A673 (cell line): Measurements from ENCODE around the gene METTL14. TPM values are rescaled to one million over a fixed set of nuclear protein-coding genes. Genes with fewer than 3 reads are reported as not detected.

Experiments used
- BruUV-seq: library from RNA; stranded (reverse); fragments of 400-500 nt; replicated peaks from 2 replicates; lab custom pipeline; 2021; lab: Mats Ljungman, UMichigan
- CTCF ChIA-PET: fragments of 300-600 bp; sonication (Branson Sonifier 250); formaldehyde crosslinking; loops from one replicate; lab custom pipeline; 2022; ENCODE audit warnings: antibody characterized with exemption; lab: Charles Lee
- POLR2A ChIA-PET: fragments of 300-600 bp; sonication (Branson Sonifier 250); formaldehyde crosslinking; loops from one replicate; lab custom pipeline; 2022; ENCODE audit warnings: antibody characterized with exemption; ENCODE audit not compliant: low non-redundant PET; lab: Charles Lee
- DNase-seq: peaks from one replicate; pipeline ENCODE4 v3.0.0-alpha.2; 2015; ENCODE audit warnings: low spot score
- H3K27ac ChIP-seq: fragments of 200-600 bp; sonication (generic); 2 replicates; pipeline ENCODE4 v1.5.1; 2016; ENCODE audit warnings: mixed run types, low read depth, mild to moderate bottlenecking, mixed read lengths, antibody characterized with exemption, low read length; ENCODE audit not compliant: poor library complexity, severe bottlenecking
- H3K27me3 ChIP-seq: fragments of 200-600 bp; sonication (generic); replicated peaks from 2 replicates; pipeline ENCODE4 v1.6.1; 2017; ENCODE audit warnings: mixed run types, low read depth, mild to moderate bottlenecking, mixed read lengths, antibody characterized with exemption, low read length; ENCODE audit not compliant: insufficient read depth, poor library complexity
- H3K36me3 ChIP-seq: fragments of 200-600 bp; sonication (generic); 2 replicates; pipeline ENCODE4 v1.6.1; 2016; ENCODE audit warnings: mixed run types, mild to moderate bottlenecking, mixed read lengths, antibody characterized with exemption, low read length; ENCODE audit not compliant: insufficient read depth, poor library complexity, severe bottlenecking
- H3K4me1 ChIP-seq: fragments of 200-600 bp; sonication (generic); 2 replicates; pipeline ENCODE4 v1.6.1; 2017; ENCODE audit warnings: mixed run types, mild to moderate bottlenecking, mixed read lengths, antibody characterized with exemption, low read length; ENCODE audit not compliant: insufficient read depth, poor library complexity, severe bottlenecking
- H3K4me3 ChIP-seq: fragments of 200-600 bp; sonication (generic); 2 replicates; pipeline ENCODE4 v1.5.1; 2016; ENCODE audit warnings: low read depth, mixed run types, mild to moderate bottlenecking, mixed read lengths, low read length; ENCODE audit not compliant: poor library complexity, severe bottlenecking
- H3K9me3 ChIP-seq: fragments of 200-600 bp; sonication (generic); 2 replicates; pipeline ENCODE4 v1.6.1; 2016; ENCODE audit warnings: mixed run types, low read depth, mild to moderate bottlenecking, mixed read lengths, antibody characterized with exemption, low read length; ENCODE audit not compliant: poor library complexity, severe bottlenecking
- EZH2 ChIP-seq: fragments of 200-600 bp; sonication (generic); IDR thresholded peaks from 2 replicates; pipeline ENCODE4 v1.6.1; 2017; ENCODE audit warnings: borderline replicate concordance, low read depth, mild to moderate bottlenecking, mixed read lengths, antibody characterized with exemption, low read length; ENCODE audit not compliant: poor library complexity, severe bottlenecking
- intact Hi-C: fragments of 100-400 bp; cut with micrococcal nuclease; formaldehyde crosslinking; loops from one replicate; pipeline ENCODE4 v1.10.0; 2022; ENCODE audit not compliant: unreplicated experiment
- total RNA-seq: library from RNA; stranded (reverse); gene quantifications from 2 replicates; pipeline ENCODE4 v1.2.3, GENCODE V29; 2021
- TF ChIP-seq, protein P1 (sequence below): fragments of 300-800, 200-600 bp; sonication (generic); conservative IDR thresholded peaks from 2 replicates; pipeline ENCODE4 v1.5.1; 2017; ENCODE audit warnings: low read depth, mild to moderate bottlenecking, antibody characterized with exemption, low read length, moderate library complexity, mixed read lengths

The METTL14 gene
- total RNA-seq, 1 experiment from 2014 or later: 57.6 TPM

DNA sequence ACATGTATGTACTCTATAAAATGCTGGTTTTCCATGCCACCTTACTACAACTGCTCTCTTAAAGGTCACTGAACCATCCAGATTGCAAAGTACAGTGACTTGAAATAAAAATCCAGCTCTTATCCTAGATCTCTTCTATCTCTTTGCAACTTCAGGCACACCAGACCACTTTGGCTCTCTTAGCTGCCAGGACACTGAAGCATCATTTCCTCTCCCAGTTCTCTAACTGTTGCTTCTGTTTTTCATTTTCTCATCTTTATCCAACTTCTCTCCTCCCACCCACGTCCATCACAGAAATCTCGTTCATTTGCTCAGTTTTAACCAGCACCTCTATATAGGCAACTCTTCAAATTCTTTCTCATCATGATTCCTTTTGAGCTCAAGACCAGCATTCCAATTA is 74.3 kb downstream of the METTL14 start:
- intact Hi-C loops: no loop called here
- Histone ChIP-seq H3K4me3 (no peak overlapping the region), H3K27ac (no peak overlapping the region), H3K9me3 (no peaks in the 10 kb centered on the region), H3K4me1 (peaks cover 28% of the 10 kb centered on the region), H3K36me3 (peaks cover 2% of the 10 kb centered on the region), H3K27me3 (no peaks in the 10 kb centered on the region)
- CTCF ChIA-PET: no interaction called here
- no peak for TF ChIP-seq EZH2
- TF ChIP-seq, protein P1, sequence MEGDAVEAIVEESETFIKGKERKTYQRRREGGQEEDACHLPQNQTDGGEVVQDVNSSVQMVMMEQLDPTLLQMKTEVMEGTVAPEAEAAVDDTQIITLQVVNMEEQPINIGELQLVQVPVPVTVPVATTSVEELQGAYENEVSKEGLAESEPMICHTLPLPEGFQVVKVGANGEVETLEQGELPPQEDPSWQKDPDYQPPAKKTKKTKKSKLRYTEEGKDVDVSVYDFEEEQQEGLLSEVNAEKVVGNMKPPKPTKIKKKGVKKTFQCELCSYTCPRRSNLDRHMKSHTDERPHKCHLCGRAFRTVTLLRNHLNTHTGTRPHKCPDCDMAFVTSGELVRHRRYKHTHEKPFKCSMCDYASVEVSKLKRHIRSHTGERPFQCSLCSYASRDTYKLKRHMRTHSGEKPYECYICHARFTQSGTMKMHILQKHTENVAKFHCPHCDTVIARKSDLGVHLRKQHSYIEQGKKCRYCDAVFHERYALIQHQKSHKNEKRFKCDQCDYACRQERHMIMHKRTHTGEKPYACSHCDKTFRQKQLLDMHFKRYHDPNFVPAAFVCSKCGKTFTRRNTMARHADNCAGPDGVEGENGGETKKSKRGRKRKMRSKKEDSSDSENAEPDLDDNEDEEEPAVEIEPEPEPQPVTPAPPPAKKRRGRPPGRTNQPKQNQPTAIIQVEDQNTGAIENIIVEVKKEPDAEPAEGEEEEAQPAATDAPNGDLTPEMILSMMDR: no peak
- POLR2A ChIA-PET: interaction anchor here (0.7 kb wide), 1 partner anchor 1477 kb away, joined by 4 read pairs; no protein-coding TSS in a partner anchor
- no TSS peak for BruUV-seq
- no peak for DNase-seq

- no peaks in the 10 kb centered on the region for H3K27me3 ChIP-seq
- POLR2A ChIA-PET: interaction anchor here (0.7 kb wide), 1 partner anchor 1478 kb away, joined by 4 read pairs; no protein-coding TSS in a partner anchor
- no TSS peak for BruUV-seq
- peaks cover 34% of the 10 kb centered on the region for H3K4me1 ChIP-seq
- no peak overlapping the region for H3K27ac ChIP-seq
- DNase-seq: no peak
- H3K4me3 ChIP-seq: no peak overlapping the region
- intact Hi-C loops: no loop called here
- H3K36me3 ChIP-seq: peaks cover 5% of the 10 kb centered on the region
- CTCF ChIA-PET: no interaction called here
- TF ChIP-seq, protein P1: no peak
- no peak for TF ChIP-seq EZH2
- no peaks in the 10 kb centered on the region for H3K9me3 ChIP-seq
Observed at GRCh38 chr4:118760092-118760491, 74.9 kb downstream of the METTL14 start.

GRCh38 chr4:118760493-118760892 is 75.3 kb downstream of the METTL14 start:
- no peaks in the 10 kb centered on the region for H3K9me3 ChIP-seq
- DNase-seq: no peak
- intact Hi-C loops: no loop called here
- H3K4me3 ChIP-seq: no peak overlapping the region
- H3K36me3 ChIP-seq: peaks cover 5% of the 10 kb centered on the region
- no peaks in the 10 kb centered on the region for H3K27me3 ChIP-seq
- no TSS peak for BruUV-seq
- ChIA-PET POLR2A (no interaction called here), CTCF (no interaction called here)
- no peak for TF ChIP-seq EZH2
- TF ChIP-seq, protein P1: no peak
- peaks cover 36% of the 10 kb centered on the region for H3K4me1 ChIP-seq
- no peak overlapping the region for H3K27ac ChIP-seq
